ENCODE data around the gene RHO. TPM values are rescaled to one million over a fixed set of nuclear protein-coding genes. Genes with fewer than 3 reads are reported as not detected.

RHO gene
- total RNA-seq, 2 donors from 2014 or later: 0.22 to 0.26 TPM

- Histone ChIP-seq H3K9ac (ENCODE audit: extremely low read depth, low read length, poor library complexity, severe bottlenecking) (no peak overlapping the region), H3K9me3 (ENCODE audit: control insufficient read depth, low read length) (no peaks in the 10 kb centered on the region), H3K4me1 (ENCODE audit: control insufficient read depth, insufficient read depth, low read length) (no peaks in the 10 kb centered on the region), H3K27me3 (ENCODE audit: control insufficient read depth, insufficient read depth, low read length, poor library complexity, severe bottlenecking) (no peaks in the 10 kb centered on the region), H3K36me3 (ENCODE audit: control insufficient read depth, insufficient read depth, low read length) (no peaks in the 10 kb centered on the region), H3K4me3 (ENCODE audit: low read length) (no peak overlapping the region), H3K27ac (ENCODE audit: low read depth, low read length) (no peak overlapping the region)
- H3K27me3 Mint-ChIP-seq (ENCODE audit: insufficient read depth): no peaks in the 10 kb centered on the region
- H3K4me1 Mint-ChIP-seq: no peaks in the 10 kb centered on the region
- no peaks in the 10 kb centered on the region for H3K9me3 Mint-ChIP-seq
- peaks cover 13% of the 10 kb centered on the region for H3K36me3 Mint-ChIP-seq (ENCODE audit: low read depth)
- TF ChIP-seq, protein P1, sequence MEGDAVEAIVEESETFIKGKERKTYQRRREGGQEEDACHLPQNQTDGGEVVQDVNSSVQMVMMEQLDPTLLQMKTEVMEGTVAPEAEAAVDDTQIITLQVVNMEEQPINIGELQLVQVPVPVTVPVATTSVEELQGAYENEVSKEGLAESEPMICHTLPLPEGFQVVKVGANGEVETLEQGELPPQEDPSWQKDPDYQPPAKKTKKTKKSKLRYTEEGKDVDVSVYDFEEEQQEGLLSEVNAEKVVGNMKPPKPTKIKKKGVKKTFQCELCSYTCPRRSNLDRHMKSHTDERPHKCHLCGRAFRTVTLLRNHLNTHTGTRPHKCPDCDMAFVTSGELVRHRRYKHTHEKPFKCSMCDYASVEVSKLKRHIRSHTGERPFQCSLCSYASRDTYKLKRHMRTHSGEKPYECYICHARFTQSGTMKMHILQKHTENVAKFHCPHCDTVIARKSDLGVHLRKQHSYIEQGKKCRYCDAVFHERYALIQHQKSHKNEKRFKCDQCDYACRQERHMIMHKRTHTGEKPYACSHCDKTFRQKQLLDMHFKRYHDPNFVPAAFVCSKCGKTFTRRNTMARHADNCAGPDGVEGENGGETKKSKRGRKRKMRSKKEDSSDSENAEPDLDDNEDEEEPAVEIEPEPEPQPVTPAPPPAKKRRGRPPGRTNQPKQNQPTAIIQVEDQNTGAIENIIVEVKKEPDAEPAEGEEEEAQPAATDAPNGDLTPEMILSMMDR (conservative IDR thresholded peaks at IDR 0.05): no peak
- no peak overlapping the region for H3K27ac Mint-ChIP-seq
- DNase-seq: no peak
- WGBS, 2 experiments (ENCODE audit: insufficient coverage in 1 of 2, insufficient read length in 1 of 2): 88 to 90% methylated on average over 2 to 6 of the region's 6 CpGs
- no peak overlapping the region for H3K4me3 Mint-ChIP-seq
Measured at GRCh38 chr3:129567939-129568338, 39.5 kb downstream of the RHO start.

DNA sequence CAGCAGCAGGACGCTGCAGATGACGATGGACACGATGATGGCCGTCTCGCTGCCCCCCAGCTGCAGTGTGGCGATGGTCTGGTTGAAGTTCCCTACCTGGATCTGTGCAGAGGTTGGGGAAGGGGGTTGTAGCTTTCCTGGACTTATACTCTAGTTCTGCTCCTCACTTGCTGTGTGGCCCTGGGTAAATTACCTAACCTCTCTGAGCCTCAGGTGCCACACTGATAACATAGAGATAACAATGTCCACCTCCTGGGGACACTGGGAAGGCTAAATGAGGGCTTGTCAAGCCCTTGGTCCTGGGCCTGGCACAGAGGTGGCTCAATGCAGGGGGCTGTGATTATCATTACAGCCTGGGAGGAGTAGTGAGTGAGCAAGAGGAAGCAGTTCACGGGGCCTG lies 41.4 kb downstream of the RHO start:
- Histone ChIP-seq H3K36me3 (ENCODE audit: control insufficient read depth, insufficient read depth, low read length) (no peaks in the 10 kb centered on the region), H3K9me3 (ENCODE audit: control insufficient read depth, low read length) (no peaks in the 10 kb centered on the region), H3K27ac (ENCODE audit: low read depth, low read length) (no peak overlapping the region), H3K9ac (ENCODE audit: extremely low read depth, low read length, poor library complexity, severe bottlenecking) (no peak overlapping the region), H3K4me1 (ENCODE audit: control insufficient read depth, insufficient read depth, low read length) (no peaks in the 10 kb centered on the region), H3K27me3 (ENCODE audit: control insufficient read depth, insufficient read depth, low read length, poor library complexity, severe bottlenecking) (no peaks in the 10 kb centered on the region), H3K4me3 (ENCODE audit: low read length) (no peak overlapping the region)
- DNase-seq: no peak
- WGBS, 2 experiments (ENCODE audit: insufficient coverage in 1 of 2, insufficient read length in 1 of 2): 98 to 100% methylated on average over 3 to 7 of the region's 7 CpGs
- Mint-ChIP-seq H3K27ac (peak overlapping the region; percentile 62), H3K36me3 (ENCODE audit: low read depth) (peaks cover 9% of the 10 kb centered on the region), H3K9me3 (no peaks in the 10 kb centered on the region), H3K27me3 (ENCODE audit: insufficient read depth) (no peaks in the 10 kb centered on the region), H3K4me3 (no peak overlapping the region), H3K4me1 (no peaks in the 10 kb centered on the region)
- TF ChIP-seq, protein P1 (conservative IDR thresholded peaks at IDR 0.05): no peak

DNA sequence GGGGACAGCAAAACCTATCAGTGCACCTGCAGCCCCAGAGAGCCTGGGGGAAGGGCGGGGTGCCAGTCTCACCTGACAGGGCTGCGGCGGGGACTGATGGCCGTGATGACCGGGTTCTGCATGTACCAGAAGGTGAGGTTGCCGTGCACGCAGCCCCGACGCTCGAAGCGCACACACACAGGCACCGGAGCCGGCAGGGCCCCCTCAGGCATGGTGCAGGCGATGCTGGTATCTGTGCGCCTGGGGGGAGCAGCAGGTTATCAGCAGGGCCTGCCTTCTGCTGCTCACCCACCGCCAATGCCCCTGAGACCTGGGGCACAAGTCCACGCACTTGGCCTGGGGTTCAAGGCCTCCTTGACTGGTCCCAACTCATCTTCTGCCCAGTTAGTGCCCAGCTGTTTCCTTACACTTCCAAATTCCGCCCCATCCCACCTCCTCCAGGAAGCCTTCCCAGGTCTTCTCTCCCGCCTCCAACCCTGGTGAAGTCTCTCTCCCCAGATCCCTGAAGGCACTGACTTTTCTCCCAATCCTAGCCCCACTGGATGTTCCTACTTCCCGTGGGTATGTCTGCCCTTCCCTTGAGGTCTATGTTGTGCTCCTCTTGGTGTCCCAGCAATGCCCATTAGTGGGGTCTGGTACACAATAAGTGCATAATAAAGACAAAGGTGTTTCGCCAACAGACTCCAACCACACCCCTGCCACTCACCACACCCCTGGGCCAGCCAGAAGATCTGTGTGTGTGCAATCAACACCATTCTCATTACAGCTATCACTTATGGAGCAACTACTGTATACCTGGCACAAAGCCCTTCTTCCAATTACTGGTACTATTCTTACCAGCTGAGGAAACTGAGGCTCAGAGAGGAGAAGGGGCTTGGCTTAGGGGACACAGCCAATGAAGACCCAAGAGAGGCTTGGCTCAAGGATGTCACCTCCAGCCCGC lies 43.4 kb downstream of the RHO start:
- 91 to 94% methylated on average over 9 to 22 of the region's 22 CpGs for WGBS, 2 experiments (ENCODE audit: insufficient coverage in 1 of 2, insufficient read length in 1 of 2)
- Mint-ChIP-seq H3K27ac (no peak overlapping the region), H3K9me3 (no peaks in the 10 kb centered on the region), H3K36me3 (ENCODE audit: low read depth) (peaks cover 8% of the 10 kb centered on the region), H3K4me1 (peaks cover 13% of the 10 kb centered on the region), H3K4me3 (no peak overlapping the region), H3K27me3 (ENCODE audit: insufficient read depth) (no peaks in the 10 kb centered on the region)
- DNase-seq: no peak
- Histone ChIP-seq H3K36me3 (ENCODE audit: control insufficient read depth, insufficient read depth, low read length) (no peaks in the 10 kb centered on the region), H3K27ac (ENCODE audit: low read depth, low read length) (no peak overlapping the region), H3K4me1 (ENCODE audit: control insufficient read depth, insufficient read depth, low read length) (peaks cover 3% of the 10 kb centered on the region), H3K27me3 (ENCODE audit: control insufficient read depth, insufficient read depth, low read length, poor library complexity, severe bottlenecking) (no peaks in the 10 kb centered on the region), H3K9me3 (ENCODE audit: control insufficient read depth, low read length) (no peaks in the 10 kb centered on the region), H3K9ac (ENCODE audit: extremely low read depth, low read length, poor library complexity, severe bottlenecking) (no peak overlapping the region), H3K4me3 (ENCODE audit: low read length) (no peak overlapping the region)
- TF ChIP-seq, protein P1 (conservative IDR thresholded peaks at IDR 0.05): no peak
